Endothelial cell of umbilical vein (primary cell): ENCODE data around the gene FAM171A2. TPM values are rescaled to one million over a fixed set of nuclear protein-coding genes. Genes with fewer than 3 reads are reported as not detected.

Experiments
- BruUV-seq: library from RNA; stranded (reverse); fragments of 400-500 nt; replicated peaks from 2 replicates; lab custom pipeline; 2021; lab: Mats Ljungman, UMichigan
- CTCF ChIA-PET: fragments of 300-600, 350-600 bp; sonication (Branson Sonifier 250); formaldehyde crosslinking; loops from one replicate; lab custom pipeline; 2021; ENCODE audit warnings: antibody characterized with exemption, inconsistent platforms; lab: Charles Lee
- POLR2A ChIA-PET: fragments of 300-600, 350-600 bp; sonication (Branson Sonifier 250); formaldehyde crosslinking; loops from one replicate; lab custom pipeline; 2021; ENCODE audit warnings: antibody characterized with exemption, inconsistent platforms; lab: Charles Lee
- DNase-seq: peaks from one replicate; pipeline ENCODE4 v3.0.0-alpha.2; 2011; ENCODE audit warnings: low read depth, low spot score
- FAIRE-seq: peaks from 2 replicates; lab custom pipeline; 2011; peaks lifted over from hg19 to GRCh38; lab: Jason Lieb, UNC
- H2AFZ ChIP-seq: 2 replicates; pipeline ENCODE4 v1.6.0; 2012; ENCODE audit warnings: low read depth, low read length, control low read depth, inconsistent platforms
- H3K27ac ChIP-seq: 2 replicates; pipeline ENCODE4 v1.5.1; 2011; ENCODE audit warnings: low read depth, mild to moderate bottlenecking, control low read depth, low read length, moderate library complexity; ENCODE audit not compliant: insufficient read depth
- H3K27me3 ChIP-seq, 2 experiments: 2 replicates each; pipeline versions ENCODE4 v1.6.0 to v1.6.1; 2011; ENCODE audit warnings: low read length in 2 of 2, mixed read lengths in 1 of 2; ENCODE audit not compliant: control insufficient read depth in 2 of 2, insufficient read depth in 2 of 2
- H3K36me3 ChIP-seq, 2 experiments: 2 replicates in 1 of 2; 3 replicates in 1 of 2; pipeline ENCODE4 v1.5.1; 2011; ENCODE audit warnings: low read length in 2 of 2, mild to moderate bottlenecking in 1 of 2, moderate library complexity in 1 of 2; ENCODE audit not compliant: control insufficient read depth in 2 of 2, insufficient read depth in 2 of 2; ENCODE audit errors: extremely low read depth in 1 of 2
- H3K4me1 ChIP-seq: 3 replicates; pipeline ENCODE4 v1.5.1; 2011; ENCODE audit warnings: mild to moderate bottlenecking, low read length; ENCODE audit not compliant: control insufficient read depth, insufficient read depth; ENCODE audit errors: extremely low read depth
- H3K4me2 ChIP-seq: 2 replicates; pipeline ENCODE4 v1.6.1; 2011; ENCODE audit warnings: low read length, control low read depth, mixed read lengths; ENCODE audit not compliant: insufficient read depth
- H3K4me3 ChIP-seq, 3 experiments: fragments of 200-600 bp in 1 of 3; sonication (generic), shearing (Covaris generic) in 1 of 3; replicated peaks in 1 of 3; 2 replicates each; pipeline ENCODE4 v1.5.1; 2011 to 2016; ENCODE audit warnings: control low read depth in 3 of 3, low read length in 3 of 3, mild to moderate bottlenecking in 2 of 3, inconsistent platforms in 1 of 3, low read depth in 1 of 3, moderate library complexity in 1 of 3; ENCODE audit not compliant: insufficient read depth in 1 of 3
- H3K79me2 ChIP-seq: 2 replicates; pipeline ENCODE4 v1.6.0; 2012; ENCODE audit warnings: low read length, inconsistent platforms; ENCODE audit not compliant: control insufficient read depth, insufficient read depth
- H3K9ac ChIP-seq: replicated peaks from 2 replicates; pipeline ENCODE3; 2011; ENCODE audit warnings: low read length, control low read depth; ENCODE audit not compliant: insufficient read depth; ENCODE audit errors: extremely low read depth
- H3K9me1 ChIP-seq: replicated peaks from 3 replicates; pipeline ENCODE4 v1.6.0; 2011; ENCODE audit warnings: mild to moderate bottlenecking, low read length; ENCODE audit not compliant: control insufficient read depth, insufficient read depth; ENCODE audit errors: extremely low read depth
- H3K9me3 ChIP-seq: replicated peaks from 2 replicates; pipeline ENCODE4 v1.5.1; 2012; ENCODE audit warnings: low read length, inconsistent platforms; ENCODE audit not compliant: control insufficient read depth, insufficient read depth
- H4K20me1 ChIP-seq: replicated peaks from 2 replicates; pipeline ENCODE3; 2011; ENCODE audit warnings: mild to moderate bottlenecking, low read length; ENCODE audit not compliant: control insufficient read depth, insufficient read depth; ENCODE audit errors: extremely low read depth
- EZH2 ChIP-seq: IDR thresholded peaks from 2 replicates; pipeline ENCODE4 v1.6.1; 2012; ENCODE audit warnings: borderline replicate concordance, low read depth, mild to moderate bottlenecking, moderate library complexity, low read length, inconsistent platforms; ENCODE audit not compliant: severe bottlenecking
- FOS ChIP-seq: IDR thresholded peaks from 2 replicates; pipeline ENCODE4 v1.6.1; 2011; ENCODE audit warnings: mild to moderate bottlenecking, low read length, moderate library complexity, borderline replicate concordance; ENCODE audit not compliant: insufficient read depth
- GATA2 ChIP-seq: IDR thresholded peaks from 2 replicates; pipeline ENCODE4 v1.7.0; 2011; ENCODE audit warnings: low read depth, mild to moderate bottlenecking, moderate library complexity, mixed read lengths, low read length; ENCODE audit not compliant: insufficient read length, insufficient read depth
- JUN ChIP-seq: IDR thresholded peaks from 2 replicates; pipeline ENCODE4 v1.6.1; 2011; ENCODE audit warnings: borderline replicate concordance, low read depth; ENCODE audit not compliant: insufficient read length, insufficient read depth
- MYC ChIP-seq: IDR thresholded peaks from one replicate; pipeline ENCODE4 v1.6.1; 2011; ENCODE audit warnings: mild to moderate bottlenecking, low read depth, low read length
- POLR2A ChIP-seq: IDR thresholded peaks from 2 replicates; pipeline ENCODE4 v1.6.1; 2012; ENCODE audit warnings: low read depth, mild to moderate bottlenecking, control low read depth, low read length
- POLR2AphosphoS5 ChIP-seq: IDR thresholded peaks from 2 replicates; pipeline ENCODE4 v1.6.1; 2012; ENCODE audit warnings: low read depth, mild to moderate bottlenecking, control low read depth, low read length, moderate library complexity; ENCODE audit not compliant: insufficient read depth
- dilution Hi-C: fragments of 300-500 bp; cut with MboI; formaldehyde crosslinking; loops from one replicate; pipeline ENCODE4 v1.15.0; 2019; ENCODE audit warnings: low sequenced_read_pairs; ENCODE audit not compliant: extremely low pct_ligation_motif_present
- intact Hi-C: fragments of 100-400 bp; cut with micrococcal nuclease; formaldehyde crosslinking; loops from one replicate; pipeline ENCODE4 v1.10.0; 2022
- polyA plus RNA-seq, 4 experiments: library from polyadenylated mRNA; depleted of rRNA in 3 of 4; stranded (reverse) in 3 of 4; unstranded in 1 of 4; fragments of >200 nt; gene quantifications; 2 replicates each; pipeline versions ENCODE4 v1.2.1 to v1.2.3, GENCODE V29; 2011 to 2012; ENCODE audit warnings: missing spikeins in 1 of 4
- total RNA-seq: library from RNA; stranded (reverse); gene quantifications from 2 replicates; pipeline ENCODE4 v1.2.3, GENCODE V29; 2021
- TF ChIP-seq, protein P1 (sequence below), 2 donors: IDR thresholded peaks; 1 replicate in 1 of 2; 2 replicates in 1 of 2; pipeline ENCODE4 v1.5.1; 2011; ENCODE audit warnings: low read length in 2 of 2, mild to moderate bottlenecking in 2 of 2, moderate library complexity in 2 of 2, control low read depth in 1 of 2, inconsistent platforms in 1 of 2, low read depth in 1 of 2; ENCODE audit not compliant: insufficient read depth in 1 of 2; ENCODE audit errors: extremely low read depth in 1 of 2
- TF ChIP-seq, protein P2 (sequence below): IDR thresholded peaks from 2 replicates; pipeline ENCODE4 v1.6.1; 2011; ENCODE audit not compliant: insufficient read depth, insufficient read length

Gene FAM171A2
- total and polyA plus RNA-seq, 2 donors (not counting 3 experiments of a cell fraction or from before 2014, with no cell fraction given) = 11.3 to 13.4 TPM

- no peak overlapping the region for H3K27ac ChIP-seq
- H3K9ac ChIP-seq = peak overlapping the region; percentile 33
- intact Hi-C loops (no loop called here), dilution Hi-C loops (no loop called here)
- peak overlapping the region; percentile 69 for H3K4me2 ChIP-seq
- H3K36me3 ChIP-seq = no peaks in the 10 kb centered on the region
- TF ChIP-seq EZH2 = no peak
- TF ChIP-seq, protein P1, sequence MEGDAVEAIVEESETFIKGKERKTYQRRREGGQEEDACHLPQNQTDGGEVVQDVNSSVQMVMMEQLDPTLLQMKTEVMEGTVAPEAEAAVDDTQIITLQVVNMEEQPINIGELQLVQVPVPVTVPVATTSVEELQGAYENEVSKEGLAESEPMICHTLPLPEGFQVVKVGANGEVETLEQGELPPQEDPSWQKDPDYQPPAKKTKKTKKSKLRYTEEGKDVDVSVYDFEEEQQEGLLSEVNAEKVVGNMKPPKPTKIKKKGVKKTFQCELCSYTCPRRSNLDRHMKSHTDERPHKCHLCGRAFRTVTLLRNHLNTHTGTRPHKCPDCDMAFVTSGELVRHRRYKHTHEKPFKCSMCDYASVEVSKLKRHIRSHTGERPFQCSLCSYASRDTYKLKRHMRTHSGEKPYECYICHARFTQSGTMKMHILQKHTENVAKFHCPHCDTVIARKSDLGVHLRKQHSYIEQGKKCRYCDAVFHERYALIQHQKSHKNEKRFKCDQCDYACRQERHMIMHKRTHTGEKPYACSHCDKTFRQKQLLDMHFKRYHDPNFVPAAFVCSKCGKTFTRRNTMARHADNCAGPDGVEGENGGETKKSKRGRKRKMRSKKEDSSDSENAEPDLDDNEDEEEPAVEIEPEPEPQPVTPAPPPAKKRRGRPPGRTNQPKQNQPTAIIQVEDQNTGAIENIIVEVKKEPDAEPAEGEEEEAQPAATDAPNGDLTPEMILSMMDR (IDR thresholded peaks at IDR 0.05; ENCODE audit: extremely low read depth in 1 of 2, insufficient read depth in 1 of 2, low read depth in 1 of 2, low read length in 2 of 2) = peak in 1 of 2 donors; percentile 17
- H2AFZ ChIP-seq = peak overlapping the region; percentile 91
- H3K27me3 ChIP-seq = peaks cover 13% of the 10 kb centered on the region in 2 experiments
- DNase-seq (peak; percentile 79), FAIRE-seq (peak; percentile 82)
- peak overlapping the region in 2 of 3 experiments; percentile 37 to 38 for H3K4me3 ChIP-seq
- no peaks in the 10 kb centered on the region for H3K9me1 ChIP-seq
- H3K4me1 ChIP-seq = peaks cover 8% of the 10 kb centered on the region
- no peaks in the 10 kb centered on the region for H3K79me2 ChIP-seq
- ChIA-PET CTCF (interaction anchor here (0.6 to 3.0 kb wide), 6 partner anchors 10 to 162 kb away, joined by 4 to 16 read pairs (median 8); partner anchors contain the start of gene FAM171A2), POLR2A (no interaction called here)
- no peaks in the 10 kb centered on the region for H4K20me1 ChIP-seq
- no TSS peak for BruUV-seq
- H3K9me3 ChIP-seq = no peaks in the 10 kb centered on the region
These were observed 21.9 kb upstream of the FAM171A2 start for GRCh38 chr17:44385287-44386181.

- Histone ChIP-seq H3K4me3 (peak overlapping the region in 2 of 3 experiments; percentile 37 to 38), H3K27me3 (peaks cover 13% of the 10 kb centered on the region in 2 experiments), H3K4me2 (peak overlapping the region; percentile 69), H3K9me3 (no peaks in the 10 kb centered on the region), H3K9ac (peak overlapping the region; percentile 33), H3K9me1 (no peaks in the 10 kb centered on the region), H2AFZ (peak overlapping the region; percentile 91), H3K36me3 (no peaks in the 10 kb centered on the region), H3K4me1 (peaks cover 8% of the 10 kb centered on the region), H4K20me1 (no peaks in the 10 kb centered on the region), H3K27ac (no peak overlapping the region), H3K79me2 (no peaks in the 10 kb centered on the region)
- ChIA-PET POLR2A (no interaction called here), CTCF (interaction anchor here (1.0 to 3.0 kb wide), 5 partner anchors 9 to 138 kb away, joined by 4 to 16 read pairs (median 10); partner anchors contain the start of gene FAM171A2)
- dilution Hi-C loops = no loop called here
- BruUV-seq = no TSS peak
- intact Hi-C loops = no loop called here
- DNase-seq (no peak), FAIRE-seq (no peak)
- TF ChIP-seq, protein P1 (IDR thresholded peaks at IDR 0.05; ENCODE audit: extremely low read depth in 1 of 2, insufficient read depth in 1 of 2, low read depth in 1 of 2, low read length in 2 of 2) = no peak
- TF ChIP-seq POLR2A (no peak), JUN (no peak), FOS (no peak), GATA2 (no peak), EZH2 (no peak), MYC (no peak), POLR2AphosphoS5 (no peak)
- TF ChIP-seq, protein P2, sequence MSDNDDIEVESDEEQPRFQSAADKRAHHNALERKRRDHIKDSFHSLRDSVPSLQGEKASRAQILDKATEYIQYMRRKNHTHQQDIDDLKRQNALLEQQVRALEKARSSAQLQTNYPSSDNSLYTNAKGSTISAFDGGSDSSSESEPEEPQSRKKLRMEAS = no peak
These were observed 21.2 kb upstream of the FAM171A2 start for GRCh38 chr17:44384823-44385286.
